WTC11 (cell line): ENCODE results near the gene GPRC5C. TPM values are rescaled to one million over a fixed set of nuclear protein-coding genes. Genes with fewer than 3 reads are reported as not detected.

ENCODE experiments used
- ATAC-seq: fragments of 200-7000 bp; cut with Tn5 transposase; 2 replicates; pipeline ENCODE4 v1.10.0; 2021; ENCODE audit warnings: mild to moderate bottlenecking, moderate library complexity
- CTCF ChIA-PET: fragments of 300-600 bp; sonication (Branson Sonifier 250); formaldehyde crosslinking; loops from one replicate; lab custom pipeline; 2021; ENCODE audit warnings: antibody characterized with exemption; lab: Charles Lee
- POLR2A ChIA-PET: fragments of 350-600 bp; sonication (Branson Sonifier 250); formaldehyde crosslinking; loops from one replicate; lab custom pipeline; 2021; ENCODE audit warnings: antibody characterized with exemption; lab: Charles Lee
- DNase-seq: peaks from one replicate; pipeline ENCODE4 v3.0.0; 2021; ENCODE audit warnings: low spot score
- H3K27ac Mint-ChIP-seq: 2 replicates; pipeline ENCODE4 v1.8.0; 2021; ENCODE audit warnings: mixed read lengths
- H3K27me3 Mint-ChIP-seq: 2 replicates; pipeline ENCODE4 v1.8.0; 2021; ENCODE audit warnings: low read depth, mild to moderate bottlenecking, moderate library complexity, mixed read lengths
- H3K36me3 Mint-ChIP-seq: 2 replicates; pipeline ENCODE4 v1.8.0; 2021; ENCODE audit warnings: mixed read lengths
- H3K4me1 Mint-ChIP-seq: 2 replicates; pipeline ENCODE4 v1.8.0; 2022; ENCODE audit warnings: mixed read lengths
- H3K4me3 Mint-ChIP-seq: 2 replicates; pipeline ENCODE4 v1.8.0; 2021; ENCODE audit warnings: mild to moderate bottlenecking, moderate library complexity, mixed read lengths
- H3K9me3 Mint-ChIP-seq: 2 replicates; pipeline ENCODE4 v1.8.0; 2021; ENCODE audit warnings: mixed read lengths
- GRHL2 ChIP-seq: fragments of 250-450 bp; sonication (Bioruptor Pico); IDR thresholded peaks from 2 replicates; pipeline ENCODE4 v1.8.0; 2022; ENCODE audit warnings: mild to moderate bottlenecking, moderate library complexity; ENCODE audit not compliant: insufficient replicate concordance, severe bottlenecking
- GTF2I ChIP-seq: fragments of 250-450 bp; sonication (Bioruptor Pico); conservative IDR thresholded peaks from 2 replicates; pipeline ENCODE4 v1.4.0; 2021; ENCODE audit warnings: mild to moderate bottlenecking
- JAZF1 ChIP-seq: fragments of 250-450 bp; sonication (Bioruptor Pico); IDR thresholded peaks from 2 replicates; pipeline ENCODE4 v1.9.0; 2021; ENCODE audit warnings: moderate library complexity, mild to moderate bottlenecking, inconsistent platforms
- JUN ChIP-seq: sonication (generic); formaldehyde crosslinking; IDR thresholded peaks from 2 replicates; pipeline ENCODE4 v1.8.0; 2023; ENCODE audit warnings: mild to moderate bottlenecking, missing genetic modification reagents
- NFE2L1 ChIP-seq: sonication (generic); formaldehyde crosslinking; IDR thresholded peaks from 2 replicates; pipeline ENCODE4 v1.8.1; 2023; ENCODE audit warnings: missing genetic modification reagents
- RORB ChIP-seq: fragments of 250-450 bp; sonication (Bioruptor Pico); IDR thresholded peaks from 2 replicates; pipeline ENCODE4 v1.9.0; 2021; ENCODE audit warnings: mild to moderate bottlenecking
- SMAD3 ChIP-seq: sonication (generic); formaldehyde crosslinking; IDR thresholded peaks from 2 replicates; pipeline ENCODE4 v1.8.0; 2022; ENCODE audit warnings: missing genetic modification reagents, mild to moderate bottlenecking, borderline replicate concordance
- ZNF121 ChIP-seq: sonication (generic); formaldehyde crosslinking; IDR thresholded peaks from 2 replicates; pipeline ENCODE4 v1.8.0; 2023; ENCODE audit warnings: missing genetic modification reagents
- total RNA-seq: library from RNA; stranded (reverse); gene quantifications from 3 replicates; pipeline ENCODE4 v1.2.3, GENCODE V29; 2021
- TF ChIP-seq, protein P1 (sequence below): fragments of 250-450 bp; sonication (Bioruptor Pico); IDR thresholded peaks from 2 replicates; pipeline ENCODE4 v1.9.0; 2021; ENCODE audit warnings: mild to moderate bottlenecking
- TF ChIP-seq, protein P2 (sequence below): sonication (generic); formaldehyde crosslinking; IDR thresholded peaks from 2 replicates; pipeline ENCODE4 v1.8.1; 2023; ENCODE audit warnings: mild to moderate bottlenecking, missing genetic modification reagents, borderline replicate concordance
- TF ChIP-seq, protein P3 (sequence below): sonication (generic); formaldehyde crosslinking; IDR thresholded peaks from 2 replicates; pipeline ENCODE4 v1.8.0; 2022; ENCODE audit warnings: mild to moderate bottlenecking, missing genetic modification reagents
- TF ChIP-seq, protein P4 (sequence below): sonication (generic); formaldehyde crosslinking; IDR thresholded peaks from 2 replicates; pipeline ENCODE4 v1.8.1; 2022; ENCODE audit warnings: mild to moderate bottlenecking, missing genetic modification reagents, moderate library complexity, borderline replicate concordance
- TF ChIP-seq, protein P5 (sequence below): sonication (generic); formaldehyde crosslinking; IDR thresholded peaks from 2 replicates; pipeline ENCODE4 v1.8.1; 2022; ENCODE audit warnings: mild to moderate bottlenecking, moderate library complexity, missing genetic modification reagents
- TF ChIP-seq, protein P6 (sequence below): sonication (generic); formaldehyde crosslinking; IDR thresholded peaks from 2 replicates; pipeline ENCODE4 v1.8.0; 2023; ENCODE audit warnings: mild to moderate bottlenecking, missing genetic modification reagents
- TF ChIP-seq, protein P7 (sequence below): sonication (generic); formaldehyde crosslinking; IDR thresholded peaks from 2 replicates; pipeline ENCODE4 v1.8.1; 2023; ENCODE audit warnings: mild to moderate bottlenecking, moderate library complexity, missing genetic modification reagents

The GPRC5C gene
- total RNA-seq, 1 experiment from 2014 or later, result 19.6 TPM

DNA sequence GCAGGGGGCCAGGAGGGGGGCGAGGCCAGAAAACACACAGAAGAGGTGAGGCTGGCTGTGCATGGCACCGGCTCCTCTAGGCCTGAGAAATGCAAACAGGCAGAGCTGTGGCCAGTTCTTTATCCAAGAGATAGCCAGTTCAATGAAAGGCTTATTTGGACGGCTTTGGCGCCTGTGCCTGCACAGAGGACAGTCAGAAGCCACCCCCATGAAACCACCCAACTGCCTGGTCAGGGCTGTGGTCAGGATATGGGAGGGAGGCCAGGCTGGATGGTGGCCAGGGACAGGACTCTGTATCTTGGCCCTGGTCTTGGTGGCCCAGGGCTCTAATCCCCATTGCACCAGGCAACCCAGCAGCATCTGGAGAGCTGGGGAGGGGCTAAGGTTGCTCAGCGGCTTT is 24.5 kb upstream of the GPRC5C start (continued):
- TF ChIP-seq, protein P1, sequence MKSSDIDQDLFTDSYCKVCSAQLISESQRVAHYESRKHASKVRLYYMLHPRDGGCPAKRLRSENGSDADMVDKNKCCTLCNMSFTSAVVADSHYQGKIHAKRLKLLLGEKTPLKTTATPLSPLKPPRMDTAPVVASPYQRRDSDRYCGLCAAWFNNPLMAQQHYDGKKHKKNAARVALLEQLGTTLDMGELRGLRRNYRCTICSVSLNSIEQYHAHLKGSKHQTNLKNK (CRISPR knock-in tag), result no peak
- TF ChIP-seq, protein P2, sequence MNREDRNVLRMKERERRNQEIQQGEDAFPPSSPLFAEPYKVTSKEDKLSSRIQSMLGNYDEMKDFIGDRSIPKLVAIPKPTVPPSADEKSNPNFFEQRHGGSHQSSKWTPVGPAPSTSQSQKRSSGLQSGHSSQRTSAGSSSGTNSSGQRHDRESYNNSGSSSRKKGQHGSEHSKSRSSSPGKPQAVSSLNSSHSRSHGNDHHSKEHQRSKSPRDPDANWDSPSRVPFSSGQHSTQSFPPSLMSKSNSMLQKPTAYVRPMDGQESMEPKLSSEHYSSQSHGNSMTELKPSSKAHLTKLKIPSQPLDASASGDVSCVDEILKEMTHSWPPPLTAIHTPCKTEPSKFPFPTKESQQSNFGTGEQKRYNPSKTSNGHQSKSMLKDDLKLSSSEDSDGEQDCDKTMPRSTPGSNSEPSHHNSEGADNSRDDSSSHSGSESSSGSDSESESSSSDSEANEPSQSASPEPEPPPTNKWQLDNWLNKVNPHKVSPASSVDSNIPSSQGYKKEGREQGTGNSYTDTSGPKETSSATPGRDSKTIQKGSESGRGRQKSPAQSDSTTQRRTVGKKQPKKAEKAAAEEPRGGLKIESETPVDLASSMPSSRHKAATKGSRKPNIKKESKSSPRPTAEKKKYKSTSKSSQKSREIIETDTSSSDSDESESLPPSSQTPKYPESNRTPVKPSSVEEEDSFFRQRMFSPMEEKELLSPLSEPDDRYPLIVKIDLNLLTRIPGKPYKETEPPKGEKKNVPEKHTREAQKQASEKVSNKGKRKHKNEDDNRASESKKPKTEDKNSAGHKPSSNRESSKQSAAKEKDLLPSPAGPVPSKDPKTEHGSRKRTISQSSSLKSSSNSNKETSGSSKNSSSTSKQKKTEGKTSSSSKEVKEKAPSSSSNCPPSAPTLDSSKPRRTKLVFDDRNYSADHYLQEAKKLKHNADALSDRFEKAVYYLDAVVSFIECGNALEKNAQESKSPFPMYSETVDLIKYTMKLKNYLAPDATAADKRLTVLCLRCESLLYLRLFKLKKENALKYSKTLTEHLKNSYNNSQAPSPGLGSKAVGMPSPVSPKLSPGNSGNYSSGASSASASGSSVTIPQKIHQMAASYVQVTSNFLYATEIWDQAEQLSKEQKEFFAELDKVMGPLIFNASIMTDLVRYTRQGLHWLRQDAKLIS, result no peak
- TF ChIP-seq, protein P3, sequence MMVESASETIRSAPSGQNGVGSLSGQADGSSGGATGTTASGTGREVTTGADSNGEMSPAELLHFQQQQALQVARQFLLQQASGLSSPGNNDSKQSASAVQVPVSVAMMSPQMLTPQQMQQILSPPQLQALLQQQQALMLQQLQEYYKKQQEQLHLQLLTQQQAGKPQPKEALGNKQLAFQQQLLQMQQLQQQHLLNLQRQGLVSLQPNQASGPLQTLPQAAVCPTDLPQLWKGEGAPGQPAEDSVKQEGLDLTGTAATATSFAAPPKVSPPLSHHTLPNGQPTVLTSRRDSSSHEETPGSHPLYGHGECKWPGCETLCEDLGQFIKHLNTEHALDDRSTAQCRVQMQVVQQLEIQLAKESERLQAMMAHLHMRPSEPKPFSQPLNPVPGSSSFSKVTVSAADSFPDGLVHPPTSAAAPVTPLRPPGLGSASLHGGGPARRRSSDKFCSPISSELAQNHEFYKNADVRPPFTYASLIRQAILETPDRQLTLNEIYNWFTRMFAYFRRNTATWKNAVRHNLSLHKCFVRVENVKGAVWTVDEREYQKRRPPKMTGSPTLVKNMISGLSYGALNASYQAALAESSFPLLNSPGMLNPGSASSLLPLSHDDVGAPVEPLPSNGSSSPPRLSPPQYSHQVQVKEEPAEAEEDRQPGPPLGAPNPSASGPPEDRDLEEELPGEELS (CRISPR knock-in tag), result no peak

DNA sequence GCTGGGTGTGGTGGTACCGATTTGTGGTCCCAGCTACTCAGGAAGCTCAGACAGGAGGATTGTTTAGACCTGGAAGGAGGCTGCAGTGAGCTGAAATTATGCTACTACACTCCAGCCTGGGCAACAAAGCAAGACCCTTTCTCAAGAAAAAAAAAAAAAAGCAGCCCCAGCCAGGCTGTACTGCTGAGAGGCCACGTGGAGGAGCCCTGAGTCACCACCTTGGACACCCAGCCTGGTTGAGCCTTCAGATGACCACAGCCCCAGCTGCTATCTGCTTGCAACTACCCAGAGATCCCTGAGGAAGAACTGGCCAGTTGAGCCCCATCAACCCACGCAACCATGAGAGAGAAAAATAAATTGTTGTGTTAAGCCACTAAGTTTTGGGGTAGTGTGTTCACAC is 23.6 kb upstream of the GPRC5C start:
- CTCF ChIA-PET, result interaction anchor here (1.1 to 2.9 kb wide), 3 partner anchors 29 to 39 kb away, joined by 4 to 13 read pairs (median 5); no protein-coding TSS in a partner anchor

DNA sequence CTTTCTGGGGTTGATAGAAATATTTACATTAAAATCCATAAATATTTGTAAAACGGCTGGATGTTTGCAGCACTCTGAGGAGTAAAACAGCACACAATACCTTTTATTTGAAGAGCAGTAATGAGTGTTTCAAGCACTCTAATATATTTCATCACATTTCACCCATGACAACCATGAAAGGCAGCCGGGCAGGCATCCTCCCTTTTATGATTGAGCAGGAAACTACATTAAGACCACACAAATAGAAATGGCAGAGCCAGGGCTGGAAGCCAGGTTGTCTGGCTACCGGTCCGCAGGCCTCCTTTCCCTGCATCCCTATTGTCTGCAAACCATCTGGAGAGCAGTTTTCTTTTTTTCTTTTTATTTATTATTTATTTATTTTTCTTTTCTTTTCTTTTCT is 23.1 kb upstream of the GPRC5C start:
- ATAC-seq (no peak), DNase-seq (no peak)
- CTCF ChIA-PET, result interaction anchor here (0.6 to 2.9 kb wide), 5 partner anchors 29 to 327 kb away, joined by 3 to 13 read pairs (median 5); no protein-coding TSS in a partner anchor
- Mint-ChIP-seq H3K9me3 (peaks cover 7% of the 10 kb centered on the region), H3K4me3 (no peak overlapping the region), H3K4me1 (peaks cover 11% of the 10 kb centered on the region), H3K27me3 (no peaks in the 10 kb centered on the region), H3K27ac (no peak overlapping the region), H3K36me3 (0 out of 2 replicates have a peak, but pooled peaks cover 5% of the 10 kb centered on the region)
- no peak for TF ChIP-seq SMAD3 (CRISPR knock-in tag)
- TF ChIP-seq, protein P4, sequence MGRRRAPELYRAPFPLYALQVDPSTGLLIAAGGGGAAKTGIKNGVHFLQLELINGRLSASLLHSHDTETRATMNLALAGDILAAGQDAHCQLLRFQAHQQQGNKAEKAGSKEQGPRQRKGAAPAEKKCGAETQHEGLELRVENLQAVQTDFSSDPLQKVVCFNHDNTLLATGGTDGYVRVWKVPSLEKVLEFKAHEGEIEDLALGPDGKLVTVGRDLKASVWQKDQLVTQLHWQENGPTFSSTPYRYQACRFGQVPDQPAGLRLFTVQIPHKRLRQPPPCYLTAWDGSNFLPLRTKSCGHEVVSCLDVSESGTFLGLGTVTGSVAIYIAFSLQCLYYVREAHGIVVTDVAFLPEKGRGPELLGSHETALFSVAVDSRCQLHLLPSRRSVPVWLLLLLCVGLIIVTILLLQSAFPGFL (CRISPR knock-in tag), result no peak
- no peak for TF ChIP-seq RORB (CRISPR knock-in tag)
- TF ChIP-seq, protein P5, sequence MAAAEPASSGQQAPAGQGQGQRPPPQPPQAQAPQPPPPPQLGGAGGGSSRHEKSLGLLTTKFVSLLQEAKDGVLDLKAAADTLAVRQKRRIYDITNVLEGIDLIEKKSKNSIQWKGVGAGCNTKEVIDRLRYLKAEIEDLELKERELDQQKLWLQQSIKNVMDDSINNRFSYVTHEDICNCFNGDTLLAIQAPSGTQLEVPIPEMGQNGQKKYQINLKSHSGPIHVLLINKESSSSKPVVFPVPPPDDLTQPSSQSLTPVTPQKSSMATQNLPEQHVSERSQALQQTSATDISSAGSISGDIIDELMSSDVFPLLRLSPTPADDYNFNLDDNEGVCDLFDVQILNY, result no peak
- no peak for TF ChIP-seq GRHL2 (CRISPR knock-in tag)
- no peak for TF ChIP-seq GTF2I
- TF ChIP-seq, protein P6, sequence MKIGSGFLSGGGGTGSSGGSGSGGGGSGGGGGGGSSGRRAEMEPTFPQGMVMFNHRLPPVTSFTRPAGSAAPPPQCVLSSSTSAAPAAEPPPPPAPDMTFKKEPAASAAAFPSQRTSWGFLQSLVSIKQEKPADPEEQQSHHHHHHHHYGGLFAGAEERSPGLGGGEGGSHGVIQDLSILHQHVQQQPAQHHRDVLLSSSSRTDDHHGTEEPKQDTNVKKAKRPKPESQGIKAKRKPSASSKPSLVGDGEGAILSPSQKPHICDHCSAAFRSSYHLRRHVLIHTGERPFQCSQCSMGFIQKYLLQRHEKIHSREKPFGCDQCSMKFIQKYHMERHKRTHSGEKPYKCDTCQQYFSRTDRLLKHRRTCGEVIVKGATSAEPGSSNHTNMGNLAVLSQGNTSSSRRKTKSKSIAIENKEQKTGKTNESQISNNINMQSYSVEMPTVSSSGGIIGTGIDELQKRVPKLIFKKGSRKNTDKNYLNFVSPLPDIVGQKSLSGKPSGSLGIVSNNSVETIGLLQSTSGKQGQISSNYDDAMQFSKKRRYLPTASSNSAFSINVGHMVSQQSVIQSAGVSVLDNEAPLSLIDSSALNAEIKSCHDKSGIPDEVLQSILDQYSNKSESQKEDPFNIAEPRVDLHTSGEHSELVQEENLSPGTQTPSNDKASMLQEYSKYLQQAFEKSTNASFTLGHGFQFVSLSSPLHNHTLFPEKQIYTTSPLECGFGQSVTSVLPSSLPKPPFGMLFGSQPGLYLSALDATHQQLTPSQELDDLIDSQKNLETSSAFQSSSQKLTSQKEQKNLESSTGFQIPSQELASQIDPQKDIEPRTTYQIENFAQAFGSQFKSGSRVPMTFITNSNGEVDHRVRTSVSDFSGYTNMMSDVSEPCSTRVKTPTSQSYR (CRISPR knock-in tag), result no peak
- TF ChIP-seq JAZF1 (CRISPR knock-in tag), result no peak
- TF ChIP-seq, all 79 proteins: peak for 0
- POLR2A ChIA-PET, result no interaction called here

More for the DNA sequence above, 23.6 kb upstream of the GPRC5C start:
- H3K27me3 Mint-ChIP-seq, result no peaks in the 10 kb centered on the region
- H3K4me1 Mint-ChIP-seq, result peaks cover 16% of the 10 kb centered on the region
- TF ChIP-seq JUN (CRISPR knock-in tag) (no peak), NFE2L1 (CRISPR knock-in tag) (no peak), ZNF121 (0 out of 2 replicates have a peak, but pooled peaks have one; percentile 53)
- TF ChIP-seq, protein P7, sequence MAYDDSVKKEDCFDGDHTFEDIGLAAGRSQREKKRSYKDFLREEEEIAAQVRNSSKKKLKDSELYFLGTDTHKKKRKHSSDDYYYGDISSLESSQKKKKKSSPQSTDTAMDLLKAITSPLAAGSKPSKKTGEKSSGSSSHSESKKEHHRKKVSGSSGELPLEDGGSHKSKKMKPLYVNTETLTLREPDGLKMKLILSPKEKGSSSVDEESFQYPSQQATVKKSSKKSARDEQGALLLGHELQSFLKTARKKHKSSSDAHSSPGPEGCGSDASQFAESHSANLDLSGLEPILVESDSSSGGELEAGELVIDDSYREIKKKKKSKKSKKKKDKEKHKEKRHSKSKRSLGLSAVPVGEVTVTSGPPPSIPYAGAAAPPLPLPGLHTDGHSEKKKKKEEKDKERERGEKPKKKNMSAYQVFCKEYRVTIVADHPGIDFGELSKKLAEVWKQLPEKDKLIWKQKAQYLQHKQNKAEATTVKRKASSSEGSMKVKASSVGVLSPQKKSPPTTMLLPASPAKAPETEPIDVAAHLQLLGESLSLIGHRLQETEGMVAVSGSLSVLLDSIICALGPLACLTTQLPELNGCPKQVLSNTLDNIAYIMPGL (CRISPR knock-in tag), result no peak
- H3K4me3 Mint-ChIP-seq, result no peak overlapping the region
- 0 out of 2 replicates have a peak, but pooled peaks cover 5% of the 10 kb centered on the region for H3K36me3 Mint-ChIP-seq
- H3K27ac Mint-ChIP-seq, result no peak overlapping the region
- POLR2A ChIA-PET, result no interaction called here
- H3K9me3 Mint-ChIP-seq, result peaks cover 7% of the 10 kb centered on the region
- DNase-seq, result no peak
- no peak for ATAC-seq
